T47D (cell line): ENCODE results near the gene PRKCA.

Experiments
- DNase-seq, 2 experiments: peaks; one replicate each; pipeline versions ENCODE4 v3.0.0 to v3.0.0-alpha.2; 2011 to 2012; ENCODE audit warnings: low read depth in 1 of 2, low spot score in 1 of 2
- JUND ChIP-seq: IDR thresholded peaks from 2 replicates; pipeline ENCODE4 v1.6.1; 2012; ENCODE audit warnings: low read depth
- in situ Hi-C: cut with HindIII; loops from 2 replicates; pipeline ENCODE4 v1.10.0; 2016; ENCODE audit warnings: low sequenced_read_pairs, low pct_unique_long_range_greater_than_20kb

PRKCA gene

DNA sequence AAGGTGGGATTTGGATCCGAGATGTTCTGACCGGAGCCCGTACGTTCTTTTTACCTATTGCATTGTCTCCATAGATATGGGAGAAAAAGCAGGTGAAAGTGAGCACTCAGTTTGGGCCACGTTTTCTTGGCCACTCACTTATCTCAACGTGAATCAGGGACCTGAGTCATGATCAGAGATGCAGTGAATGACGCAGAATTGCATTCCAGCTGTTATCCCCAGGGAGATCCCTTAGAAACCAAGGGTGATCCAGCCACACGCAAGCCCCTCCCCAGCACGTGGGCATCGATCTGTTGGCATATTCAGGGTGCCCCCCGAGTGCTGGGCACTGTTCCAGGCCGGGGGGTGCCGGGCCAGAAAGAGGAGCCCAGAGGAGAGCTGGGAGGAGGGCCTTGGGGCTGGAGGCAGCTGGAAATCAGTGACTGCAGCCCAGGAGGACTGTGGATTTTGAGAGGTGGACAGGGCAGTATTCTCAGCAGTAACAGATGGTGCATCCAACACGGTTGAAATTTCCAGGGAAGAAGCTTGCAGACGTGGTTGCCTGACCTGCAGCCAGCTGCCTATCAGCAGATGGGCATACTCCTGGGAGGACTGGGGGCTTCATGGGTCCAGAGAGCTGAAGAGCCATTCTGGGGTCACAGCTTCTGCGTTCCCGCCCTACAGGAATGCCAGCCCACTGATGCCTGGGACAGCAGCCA, 445.3 kb downstream of the PRKCA start:
- no peak for DNase-seq
- in situ Hi-C loops = no loop called here
- TF ChIP-seq JUND = no peak

DNA sequence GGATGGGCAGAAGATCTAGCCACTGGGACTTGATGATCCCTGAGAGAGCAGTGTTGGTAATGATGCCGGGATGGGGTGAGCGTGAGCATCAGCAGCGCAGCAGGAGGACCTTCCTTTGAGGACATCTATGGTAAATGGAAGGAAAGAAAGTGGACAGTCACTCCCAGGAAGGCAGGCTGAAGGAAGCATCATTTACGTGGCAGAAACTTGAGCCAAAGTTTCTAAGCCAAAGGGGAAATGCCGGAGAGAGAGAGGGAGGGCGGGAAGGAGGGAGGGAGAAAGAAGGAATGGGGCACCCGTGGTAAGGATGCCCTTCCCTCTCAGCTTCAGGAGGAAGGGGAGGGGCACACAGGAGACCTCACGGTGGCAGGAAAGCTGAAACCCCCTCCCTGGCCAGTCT, 446.2 kb downstream of the PRKCA start:
- DNase-seq = no peak
- TF ChIP-seq JUND = no peak
- in situ Hi-C loops = no loop called here

DNA sequence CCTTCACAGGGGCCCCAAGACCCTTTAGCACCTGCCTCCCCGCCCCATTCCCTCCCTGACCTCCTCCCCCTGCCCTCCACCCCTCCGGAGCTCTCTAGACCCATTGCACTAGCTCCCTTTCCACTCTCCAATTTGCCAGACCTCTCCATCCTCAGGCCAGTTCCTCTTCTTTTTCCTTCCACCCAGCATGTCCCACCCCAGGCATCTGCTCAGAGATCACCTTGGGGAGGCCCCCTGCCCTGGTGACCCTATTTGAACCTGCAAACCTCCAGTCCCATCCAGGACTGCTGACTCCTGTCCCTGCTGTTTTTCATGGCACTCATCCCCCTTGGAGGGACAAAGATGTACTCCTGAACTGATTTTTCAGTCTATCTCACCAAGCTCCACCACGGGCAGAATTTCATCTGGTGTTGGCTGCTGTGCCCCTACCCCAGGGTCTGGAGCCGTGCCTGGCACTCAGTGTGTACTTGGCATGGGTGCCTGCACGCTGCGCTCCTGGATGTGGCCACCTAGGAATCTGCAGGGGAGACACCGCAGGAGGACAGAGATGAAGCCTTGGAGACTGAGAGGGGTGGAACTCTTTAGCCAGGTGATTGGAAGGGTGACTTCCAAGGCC, 446.9 kb downstream of the PRKCA start:
- TF ChIP-seq JUND = no peak
- DNase-seq = no peak
- in situ Hi-C loops = no loop called here

DNA sequence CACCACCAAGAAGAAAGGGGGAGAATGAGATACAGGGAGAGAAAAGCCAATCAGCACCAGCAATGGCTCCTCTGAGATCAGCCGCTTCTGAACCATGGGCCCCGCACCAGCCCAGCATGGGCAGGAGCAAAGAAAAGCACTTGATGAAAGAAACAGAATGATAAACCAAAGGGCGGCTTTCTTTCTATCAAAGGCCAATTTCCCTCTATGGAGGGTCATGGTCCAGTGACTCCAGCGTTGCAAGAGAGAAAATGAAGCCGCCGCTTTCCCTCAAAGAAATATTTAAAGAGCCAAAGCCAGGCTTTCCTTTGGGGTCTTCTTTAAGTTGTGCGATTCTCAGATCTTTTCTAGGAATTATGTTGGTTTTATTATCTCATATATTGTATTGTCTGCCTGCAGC, 447.7 kb downstream of the PRKCA start:
- DNase-seq = no peak
- in situ Hi-C loops = no loop called here
- TF ChIP-seq JUND = no peak

DNA sequence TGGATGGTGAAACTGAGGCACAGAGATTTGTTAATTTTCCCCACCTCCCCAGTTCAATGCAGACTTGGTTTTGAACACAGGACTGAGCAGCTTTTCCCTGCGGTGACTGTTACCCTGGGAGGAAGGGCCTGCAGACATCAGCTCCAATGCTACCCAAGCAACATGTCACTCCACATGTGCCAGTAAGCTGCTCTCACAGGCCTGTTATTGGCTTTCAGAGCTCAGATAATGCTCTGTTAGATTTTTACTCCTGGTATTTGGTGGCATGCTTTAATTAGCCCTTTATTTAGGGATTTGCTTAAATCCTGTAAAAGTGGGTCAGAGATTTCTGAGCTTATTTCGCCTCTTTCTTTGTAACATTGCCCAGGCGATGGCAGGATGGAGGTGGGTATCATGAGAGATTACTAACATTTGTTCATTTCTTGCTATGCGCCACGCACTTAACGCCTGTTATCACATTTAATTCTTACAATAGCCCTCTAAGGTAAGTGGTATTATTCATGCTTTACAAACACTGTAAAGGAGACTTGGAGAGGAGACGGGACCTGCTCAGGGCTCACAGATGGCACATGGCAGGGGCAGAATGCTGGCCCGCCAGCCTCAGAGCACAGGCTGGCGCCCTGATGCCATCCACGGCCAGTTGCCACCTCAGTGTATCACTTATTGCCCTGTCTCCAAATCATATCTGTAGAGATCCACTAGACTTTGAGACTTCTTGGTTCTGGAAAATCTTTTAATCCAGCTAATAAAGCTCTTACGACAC, 448.5 kb downstream of the PRKCA start:
- DNase-seq = no peak
- TF ChIP-seq JUND = no peak
- in situ Hi-C loops = no loop called here

DNA sequence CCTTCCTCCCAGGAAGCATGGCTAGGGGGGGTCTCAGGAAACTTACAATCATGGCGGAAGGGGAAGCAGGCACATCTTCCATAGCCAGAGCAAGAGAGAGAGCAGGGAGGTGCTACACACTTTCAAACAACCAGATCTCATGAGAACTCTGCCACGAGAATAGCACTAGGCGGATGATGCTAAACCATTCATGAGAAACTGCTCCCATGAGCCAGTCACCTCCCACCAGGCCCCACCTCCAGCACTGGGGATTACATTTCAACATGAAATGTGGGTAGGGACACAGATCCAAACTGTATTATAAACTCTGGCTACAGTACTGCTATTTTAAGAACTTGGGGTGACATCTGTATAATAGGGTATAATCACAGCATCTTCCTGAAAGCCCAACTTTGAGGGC, 449.4 kb downstream of the PRKCA start:
- TF ChIP-seq JUND = no peak
- no peak for DNase-seq
- in situ Hi-C loops = no loop called here

DNA sequence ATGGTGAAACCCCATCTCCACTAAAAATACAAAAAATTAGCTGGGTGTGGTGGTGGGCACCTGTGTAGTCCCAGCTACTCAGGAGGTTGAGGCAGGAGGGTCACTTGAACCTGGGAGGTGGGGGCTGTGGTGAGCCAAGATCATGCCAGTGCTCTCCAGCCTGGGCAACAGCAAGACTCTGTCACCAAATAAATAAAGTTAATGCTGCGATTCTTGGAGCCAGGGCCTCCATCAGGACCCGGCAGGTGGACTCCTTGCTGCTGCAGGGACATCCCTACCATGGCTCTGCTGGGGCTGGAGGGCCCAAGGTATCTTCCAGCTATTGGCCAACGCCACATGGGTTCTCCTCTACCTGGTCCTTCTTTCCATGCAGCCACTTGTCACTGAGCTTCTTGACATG, 450.0 kb downstream of the PRKCA start:
- no peak for DNase-seq
- in situ Hi-C loops = no loop called here
- TF ChIP-seq JUND = no peak

DNA sequence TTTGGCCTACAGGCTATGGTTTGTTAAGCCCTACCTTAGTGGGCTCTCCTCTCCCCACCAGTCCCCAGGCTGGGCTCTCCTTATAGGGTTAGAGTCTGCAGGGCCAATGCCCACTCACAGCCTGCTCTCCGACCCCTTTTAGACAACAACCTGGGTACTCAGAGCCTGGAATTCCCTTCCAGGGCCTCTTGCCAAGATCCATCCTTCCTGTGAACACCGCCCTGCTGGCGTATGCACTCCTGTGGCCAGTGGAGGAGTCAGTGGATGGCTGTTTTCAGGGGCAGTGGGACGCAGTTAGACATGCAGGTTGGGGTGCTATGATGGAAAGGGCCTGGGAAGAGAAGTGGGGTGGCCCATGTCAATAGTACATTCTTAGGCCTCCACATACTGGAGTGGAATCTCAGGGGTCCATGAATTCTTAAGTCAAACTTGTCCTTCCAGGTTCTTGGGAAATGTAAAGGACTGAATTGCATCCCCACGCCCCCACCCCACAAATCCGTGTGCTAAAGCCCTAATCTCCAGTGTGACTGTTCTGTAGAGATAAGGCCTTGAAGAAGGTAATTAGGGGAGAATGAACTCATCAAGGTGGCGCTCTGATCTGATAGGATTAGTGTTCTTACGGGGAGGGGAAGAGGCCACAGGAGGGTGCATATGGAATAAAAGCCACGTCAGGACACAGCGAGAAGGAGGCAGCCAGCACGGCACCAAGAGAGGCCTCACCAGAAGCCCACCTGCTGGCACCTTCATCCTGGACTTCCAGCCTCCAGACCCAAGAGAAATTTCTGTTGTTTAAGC, 450.9 kb downstream of the PRKCA start:
- in situ Hi-C loops = no loop called here
- TF ChIP-seq JUND = no peak
- no peak for DNase-seq

DNA sequence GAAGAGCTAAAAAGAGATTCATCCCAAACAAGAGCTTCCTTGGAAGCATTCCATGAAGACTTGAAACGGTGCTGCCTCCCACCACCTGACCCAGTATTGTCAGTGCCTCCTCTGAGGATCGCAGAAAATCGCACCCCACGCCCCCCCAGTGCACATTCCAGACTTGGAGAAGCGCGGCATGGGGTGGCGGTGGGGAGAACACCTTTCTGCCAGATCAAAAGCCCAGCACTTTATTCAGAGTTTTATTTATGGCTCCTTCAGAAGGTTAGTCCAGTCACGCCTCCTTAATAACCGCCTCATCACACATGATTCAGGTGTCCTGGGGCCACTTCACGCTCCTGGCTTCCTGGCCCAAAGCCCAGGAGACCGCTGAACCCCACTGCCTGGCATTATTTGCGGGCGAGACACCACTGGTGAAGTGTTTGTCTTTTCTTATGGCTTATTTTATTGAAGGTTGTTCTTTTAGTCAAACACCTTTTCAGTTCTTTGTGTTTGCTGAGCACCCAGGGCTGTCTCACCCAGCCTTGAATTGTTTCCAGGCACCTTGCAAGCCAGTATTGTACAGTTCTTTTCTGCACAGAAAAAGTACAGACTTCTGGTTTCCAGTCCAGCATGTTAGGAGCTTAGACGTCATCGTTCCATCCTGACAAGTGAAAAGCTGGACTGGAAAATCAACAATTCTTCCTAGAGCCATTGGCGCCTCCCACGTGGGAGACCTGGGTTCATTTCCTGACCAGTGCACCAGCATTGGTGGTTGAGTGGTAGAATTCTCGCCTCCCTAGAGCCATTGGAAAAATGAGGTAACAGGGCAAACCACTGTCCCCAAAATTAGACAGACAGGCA, 452.9 kb downstream of the PRKCA start:
- DNase-seq = no peak
- no peak for TF ChIP-seq JUND
- in situ Hi-C loops = no loop called here

DNA sequence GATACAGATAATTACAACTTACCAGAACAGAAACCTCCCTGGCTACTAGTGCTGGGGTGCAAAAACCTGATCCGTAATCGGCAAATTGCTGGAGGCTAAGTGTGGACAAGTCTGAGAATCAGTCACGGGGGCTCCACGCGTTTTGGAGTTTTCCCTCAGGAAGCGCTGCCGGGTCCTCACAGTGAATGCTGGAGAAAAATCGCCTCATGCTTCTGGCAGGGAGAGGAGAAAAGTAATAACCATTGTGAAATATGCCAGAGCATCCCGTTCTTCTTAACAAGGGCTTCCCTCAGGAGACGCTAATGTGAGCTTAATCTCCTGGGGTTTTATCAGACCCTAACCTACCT, 453.5 kb downstream of the PRKCA start:
- TF ChIP-seq JUND = no peak
- in situ Hi-C loops = no loop called here
- DNase-seq = no peak

DNA sequence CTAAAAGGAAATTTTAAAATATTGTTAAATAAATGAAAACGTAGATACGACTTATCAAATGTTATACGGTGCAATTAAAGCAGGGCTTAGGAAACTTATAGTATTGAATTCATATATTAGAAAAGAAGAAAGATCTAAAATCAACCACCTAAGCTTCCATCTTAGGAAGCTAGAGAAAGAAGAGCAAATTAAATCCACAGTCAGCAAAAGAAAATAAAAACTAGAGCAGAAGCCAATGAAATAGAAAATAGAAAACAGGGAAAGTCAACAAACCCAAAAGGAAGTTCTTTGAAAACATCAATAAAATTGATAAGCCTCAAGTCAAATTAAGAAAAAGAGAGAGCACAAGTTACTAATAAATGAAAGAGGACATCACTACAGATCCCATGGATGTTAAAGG, 457.9 kb downstream of the PRKCA start:
- in situ Hi-C loops = no loop called here
- no peak for DNase-seq

DNA sequence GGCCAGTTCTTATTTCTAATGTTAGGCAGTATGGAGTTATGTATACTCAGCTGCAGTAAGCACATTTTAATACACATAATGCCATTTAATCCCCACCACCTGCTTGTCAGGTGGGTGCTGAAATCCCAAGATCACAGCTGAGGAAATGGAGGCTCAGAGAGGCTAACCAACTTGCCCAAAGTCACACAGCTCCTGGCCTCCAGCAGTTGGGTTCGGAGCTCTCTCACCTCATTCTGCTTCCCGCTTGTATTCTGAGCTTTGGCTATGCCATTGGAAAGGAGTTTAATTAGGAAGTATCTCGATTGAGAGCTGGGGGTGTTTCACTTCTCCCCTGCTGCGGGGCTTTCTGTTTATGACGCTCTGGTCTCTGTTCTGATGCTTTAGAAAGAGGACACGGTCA, 459.9 kb downstream of the PRKCA start:
- DNase-seq = no peak
- in situ Hi-C loops = no loop called here
- no peak for TF ChIP-seq JUND

More for the DNA sequence above, 457.9 kb downstream of the PRKCA start:
- TF ChIP-seq JUND = no peak
